Endothelial cell of hepatic sinusoid (primary cell): ENCODE data around the gene LSM2.
"Not testable (repeated sequence)": the region's sequence is repeated elsewhere in the genome, so short reads cannot be mapped to it uniquely, and the experiment has no call there.

Source experiments
- in situ Hi-C: cut with HindIII; loops from 2 replicates; pipeline ENCODE4 v1.10.0; 2017; ENCODE audit warnings: low sequenced_read_pairs

Gene LSM2

DNA sequence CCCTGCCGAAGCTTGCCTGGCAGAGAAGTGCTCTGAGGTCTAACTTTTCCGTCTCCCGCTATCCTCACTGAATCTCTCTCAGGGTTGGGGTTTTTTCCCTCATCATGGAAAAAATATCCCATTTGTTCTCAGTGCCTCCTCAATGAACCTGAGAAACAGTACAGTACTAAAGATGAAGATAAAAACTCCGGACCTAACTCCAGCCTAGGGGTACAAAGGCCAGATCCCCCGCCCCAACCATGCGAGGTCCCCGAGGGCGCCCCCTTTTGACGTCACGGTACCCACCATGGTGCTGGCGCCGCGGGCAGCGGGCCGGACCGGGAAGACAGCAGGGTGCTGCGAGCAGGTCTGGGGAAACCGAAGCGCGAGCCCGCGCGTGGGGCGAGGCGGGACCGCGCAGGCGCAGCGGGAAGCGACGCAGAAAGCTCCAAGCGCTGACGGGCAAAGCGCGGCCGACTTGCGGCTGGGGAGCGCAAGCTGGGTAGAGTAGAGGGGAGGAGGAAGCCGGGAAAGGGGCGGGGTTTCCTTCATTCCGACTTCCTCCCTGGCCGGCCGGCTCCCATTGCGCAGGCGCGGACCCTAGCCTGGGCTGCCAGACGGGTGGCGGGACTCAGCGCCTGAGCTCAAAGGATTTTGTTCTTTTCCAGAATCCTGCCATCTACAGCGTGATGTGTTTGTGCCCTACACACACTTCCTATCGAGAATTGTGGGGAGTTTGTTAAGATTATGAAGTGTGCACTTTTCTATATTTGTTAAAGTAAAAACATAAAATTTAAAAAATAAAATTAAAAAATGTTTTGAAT is at the start of gene LSM2:
Gene LSM2 (minus strand): TSS at position 497 of the 803 bp plus-strand sequence. CDS start 209 bp downstream, at position 288.
- in situ Hi-C loops, result loop anchor here (5.0 kb wide), 1 partner anchor 34 kb away; no protein-coding TSS in a partner anchor

DNA sequence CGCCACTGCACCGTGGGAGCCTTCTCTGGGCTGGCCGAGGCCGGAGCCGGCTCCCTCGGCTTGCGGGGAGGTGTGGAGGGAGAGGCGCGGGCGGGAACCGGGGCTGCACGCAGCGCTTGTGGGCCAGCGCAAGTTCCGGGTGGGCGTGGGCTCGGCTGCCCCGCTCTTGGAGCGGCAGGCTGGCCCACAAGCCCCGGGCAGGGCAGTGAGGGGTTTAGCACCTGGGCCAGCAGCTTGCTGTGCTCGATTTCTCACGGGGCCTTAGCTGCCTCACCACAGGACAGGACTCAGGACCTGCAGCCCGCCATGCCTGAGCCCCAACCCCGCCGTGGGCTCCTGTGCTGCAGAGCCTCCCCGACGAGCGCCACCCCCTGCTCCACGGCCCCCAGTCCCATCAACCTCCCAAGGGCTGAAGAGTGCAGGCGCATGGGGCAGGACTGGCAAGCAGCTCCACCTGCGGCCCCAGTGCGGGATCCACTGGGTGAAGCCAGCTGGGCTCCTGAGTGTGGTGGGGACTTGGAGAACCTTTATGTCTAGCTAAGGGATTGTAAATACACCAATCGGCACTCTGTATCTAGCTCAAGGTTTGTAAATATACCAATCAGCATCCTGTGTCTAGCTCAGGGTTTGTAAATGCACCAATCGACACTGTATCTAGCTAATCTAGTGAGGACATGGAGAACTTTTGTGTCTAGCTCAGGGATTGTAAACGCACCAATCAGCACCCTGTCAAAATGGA is 45.4 kb upstream of the LSM2 start:
- in situ Hi-C loops, result not testable (repeated sequence)

DNA sequence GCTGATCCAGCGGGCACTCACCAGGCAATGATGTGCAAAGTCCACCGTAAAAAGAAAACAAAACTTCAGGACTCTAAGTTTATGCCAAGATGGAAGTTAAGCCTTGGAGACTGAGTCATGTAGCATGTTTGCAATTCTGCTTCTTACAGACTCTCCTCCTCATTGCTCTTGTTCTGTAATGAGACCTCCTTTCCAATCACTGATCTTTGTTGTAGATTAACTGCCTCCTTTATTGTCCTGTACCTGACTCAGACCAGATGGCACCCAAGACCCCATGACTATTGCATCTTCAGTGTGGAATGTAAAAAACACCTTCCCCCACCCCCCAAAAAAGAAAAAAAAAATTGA is 44.7 kb upstream of the LSM2 start:
- in situ Hi-C loops, result no loop called here

DNA sequence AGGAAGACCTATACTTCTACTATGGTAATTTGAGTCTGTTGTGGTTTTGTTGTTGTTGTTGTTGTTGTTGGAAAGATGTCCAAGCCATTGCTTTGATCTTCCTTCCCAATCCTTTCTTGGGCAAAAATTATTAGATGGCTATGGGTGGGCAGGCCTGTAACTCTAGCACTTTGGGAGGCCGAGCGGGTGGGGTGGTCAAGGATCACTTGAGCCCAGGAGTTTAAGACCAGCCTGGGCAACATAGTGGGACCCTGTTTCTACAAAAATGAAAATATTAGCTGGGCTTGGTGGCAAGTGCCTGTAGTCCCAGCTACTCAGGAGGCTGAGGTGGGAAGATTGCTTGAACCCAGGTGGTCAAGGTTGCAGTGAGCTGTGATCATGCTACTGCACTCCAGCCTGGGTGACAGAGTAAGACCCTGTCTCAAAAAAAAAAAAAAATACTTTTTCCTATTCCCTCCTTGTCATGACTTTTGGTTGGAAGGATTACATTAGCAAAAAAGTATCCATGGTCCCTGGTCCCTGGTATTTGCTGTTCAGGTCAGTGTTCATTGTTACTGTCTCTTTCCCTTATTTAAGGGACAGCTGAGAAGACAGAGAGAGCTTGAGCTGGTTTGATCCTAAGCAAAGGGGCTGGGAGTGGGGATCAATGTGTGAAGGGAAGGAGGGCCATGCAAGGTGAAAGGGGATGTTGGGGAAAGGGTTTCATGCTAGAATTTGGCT is 44.2 kb upstream of the LSM2 start:
- in situ Hi-C loops, result no loop called here

DNA sequence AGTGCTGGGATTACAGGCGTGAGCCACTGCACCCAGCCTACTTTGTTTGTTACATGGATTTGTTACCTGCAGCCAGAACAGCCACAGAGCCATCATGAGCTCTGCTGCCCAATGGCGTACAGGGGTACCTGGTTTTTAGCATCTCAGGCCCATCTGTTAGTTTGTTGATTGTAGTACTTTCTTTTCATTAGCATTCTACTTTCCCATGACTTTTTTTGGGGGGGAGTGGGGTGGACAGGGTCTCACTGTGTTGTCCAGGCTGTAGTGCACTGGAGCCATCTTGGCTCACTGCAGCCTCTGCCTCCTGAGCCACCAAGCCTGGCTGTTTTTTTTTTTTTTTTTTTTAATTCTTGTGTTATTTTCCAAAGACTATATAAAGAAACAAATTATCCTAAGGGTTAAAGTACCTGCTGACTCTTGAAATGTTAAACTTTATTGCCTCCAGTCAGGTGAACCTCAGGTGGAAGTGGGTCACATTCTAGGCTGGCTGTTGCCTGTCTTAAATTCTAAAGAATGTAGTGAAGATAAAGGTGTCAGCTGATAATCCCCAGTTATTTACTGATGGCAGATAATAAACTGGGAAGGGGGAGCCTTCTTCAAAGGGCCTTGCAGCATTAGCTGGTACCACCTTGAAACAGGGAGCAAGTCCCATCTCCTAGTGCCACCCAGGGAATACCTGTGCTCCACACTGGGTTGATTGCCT is 40.7 kb upstream of the LSM2 start:
- in situ Hi-C loops, result no loop called here

DNA sequence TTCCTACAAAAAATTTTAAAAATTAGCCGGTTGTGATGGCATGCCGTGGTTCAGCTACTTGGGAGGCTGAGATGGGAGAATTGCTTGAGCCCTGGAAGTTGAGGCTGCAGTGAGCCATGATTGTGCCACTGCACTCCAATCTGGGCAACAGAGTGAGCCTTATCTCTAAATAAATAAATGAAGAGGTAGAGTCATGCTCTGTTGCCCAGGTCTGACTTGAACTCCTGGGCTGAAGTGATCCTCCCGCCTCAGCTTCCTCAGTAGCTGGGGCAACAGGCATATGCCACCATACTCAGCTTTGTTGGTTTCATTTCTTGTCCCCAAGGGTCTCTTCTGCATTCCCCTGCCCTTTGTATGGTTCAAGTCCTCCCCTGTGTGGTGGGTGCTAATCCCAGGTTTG is 37.7 kb upstream of the LSM2 start:
- in situ Hi-C loops, result no loop called here

DNA sequence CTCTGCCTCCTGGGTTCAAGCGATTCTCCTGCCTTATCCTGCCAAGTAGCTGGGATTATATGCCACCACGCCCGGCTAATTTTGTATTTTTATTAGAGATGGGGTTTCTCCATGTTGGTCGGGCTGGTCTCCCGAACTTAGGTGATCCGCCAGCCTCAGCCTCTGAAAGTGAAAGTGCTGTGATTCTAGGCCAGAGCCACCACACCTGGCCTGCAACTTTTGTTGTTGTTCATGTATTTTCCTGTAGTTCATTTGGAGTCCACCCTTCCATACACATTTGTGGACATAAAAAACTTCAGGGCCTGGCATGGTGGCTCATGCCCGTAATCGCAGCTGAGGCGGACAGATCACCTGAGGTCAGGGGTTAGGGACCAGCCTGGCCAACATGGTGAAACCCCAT is 35.3 kb upstream of the LSM2 start:
- in situ Hi-C loops, result no loop called here

DNA sequence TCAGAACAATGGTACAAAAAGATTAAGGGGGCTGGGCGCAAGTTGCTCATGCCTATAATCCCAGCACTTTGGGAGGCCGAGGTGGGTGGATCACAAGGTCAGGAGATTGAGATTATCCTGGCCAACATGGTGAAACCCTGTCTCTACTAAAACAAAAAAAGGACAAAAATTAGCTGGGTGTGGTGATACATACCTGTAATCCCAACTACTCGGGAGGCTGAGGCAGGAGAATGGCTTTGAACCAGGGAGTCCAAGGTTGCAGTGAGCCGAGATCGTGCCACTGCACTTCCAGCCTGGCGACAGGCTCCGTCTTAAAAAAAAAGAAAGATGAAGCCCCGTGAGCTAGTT is 33.0 kb upstream of the LSM2 start:
- in situ Hi-C loops, result loop anchor here (5.0 kb wide), 2 partner anchors 97 to 192 kb away; partner anchors contain the start of gene MSH5

DNA sequence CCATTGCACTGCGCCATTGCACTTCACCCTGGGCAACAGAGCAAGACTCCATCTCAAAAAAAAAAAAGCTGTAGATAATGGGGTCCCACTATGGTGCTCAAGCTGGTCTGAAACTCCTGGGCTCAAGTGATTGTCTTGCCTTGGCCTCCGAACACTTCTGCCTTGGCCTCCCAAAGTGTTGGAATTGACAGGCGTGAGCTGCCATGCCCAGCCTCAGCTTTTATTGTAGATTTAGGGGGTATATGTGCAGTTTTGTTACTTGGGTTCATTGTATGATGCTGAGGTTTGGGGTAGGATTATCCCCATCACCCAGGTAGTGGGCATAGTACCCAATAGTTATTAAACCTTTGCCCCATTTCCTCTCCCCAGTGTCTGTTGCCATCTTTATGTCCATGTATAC is 32.2 kb upstream of the LSM2 start:
- in situ Hi-C loops, result loop anchor here (5.0 kb wide), 2 partner anchors 97 to 192 kb away; partner anchors contain the start of gene MSH5

DNA sequence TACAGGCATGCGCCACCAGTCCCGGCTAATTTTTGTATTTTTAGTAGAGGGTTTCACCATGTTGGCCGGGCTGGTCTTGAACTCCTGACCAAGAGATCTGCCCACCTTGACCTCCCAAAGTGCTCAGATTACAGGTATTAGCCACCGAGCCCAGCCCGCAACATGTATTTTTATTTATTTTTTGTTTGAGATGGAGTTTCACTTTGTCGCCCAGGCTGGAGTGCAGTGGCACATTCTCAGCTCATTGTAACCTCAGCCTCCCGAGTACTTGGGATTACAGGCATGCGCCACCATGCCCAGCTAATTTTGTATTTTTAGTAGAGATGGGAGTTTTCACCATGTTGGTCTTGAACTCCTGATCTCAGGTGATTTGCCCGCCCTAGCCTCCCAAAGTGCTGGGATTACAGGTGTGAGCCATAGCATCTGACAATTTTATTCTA is 31.4 kb upstream of the LSM2 start:
- in situ Hi-C loops, result loop anchor here (5.0 kb wide), 2 partner anchors 96 to 191 kb away; partner anchors contain the start of gene MSH5

DNA sequence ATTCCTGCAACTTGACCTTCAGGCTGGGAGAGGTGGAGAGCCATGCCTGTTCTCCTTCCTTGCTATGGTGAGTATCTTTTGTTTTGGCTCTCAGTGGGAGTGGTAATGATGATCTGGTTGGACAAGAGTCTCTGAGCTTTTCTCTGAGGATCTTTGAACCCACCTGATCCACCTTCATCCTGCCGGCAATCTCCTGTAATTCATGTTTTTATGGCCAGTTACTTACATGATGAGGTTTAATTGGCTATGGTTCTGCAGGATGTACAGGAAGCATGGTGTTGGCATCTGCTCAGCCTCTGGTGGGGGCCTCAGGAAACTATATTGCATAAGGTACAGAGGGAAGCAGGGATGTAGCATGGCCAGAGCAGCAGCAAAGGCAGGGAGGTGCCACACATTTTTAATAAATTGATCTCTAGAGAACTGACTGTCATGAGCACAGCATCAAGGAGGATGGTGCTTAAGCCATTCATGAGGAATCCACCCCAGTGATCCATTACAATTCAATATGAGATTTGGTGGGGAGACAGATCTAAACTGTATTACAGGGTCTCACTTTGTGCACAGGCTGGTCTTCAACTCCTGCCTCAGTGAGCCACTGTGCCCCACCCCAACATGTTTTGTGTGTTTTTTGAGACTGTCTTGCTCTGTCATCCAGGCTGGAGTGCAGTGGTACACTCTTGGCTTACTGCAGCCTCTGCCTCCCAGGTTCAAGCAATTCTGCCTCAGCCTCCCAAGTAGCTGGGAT is 30.8 kb upstream of the LSM2 start:
- in situ Hi-C loops, result loop anchor here (5.0 kb wide), 2 partner anchors 95 to 190 kb away; partner anchors contain the start of gene MSH5

DNA sequence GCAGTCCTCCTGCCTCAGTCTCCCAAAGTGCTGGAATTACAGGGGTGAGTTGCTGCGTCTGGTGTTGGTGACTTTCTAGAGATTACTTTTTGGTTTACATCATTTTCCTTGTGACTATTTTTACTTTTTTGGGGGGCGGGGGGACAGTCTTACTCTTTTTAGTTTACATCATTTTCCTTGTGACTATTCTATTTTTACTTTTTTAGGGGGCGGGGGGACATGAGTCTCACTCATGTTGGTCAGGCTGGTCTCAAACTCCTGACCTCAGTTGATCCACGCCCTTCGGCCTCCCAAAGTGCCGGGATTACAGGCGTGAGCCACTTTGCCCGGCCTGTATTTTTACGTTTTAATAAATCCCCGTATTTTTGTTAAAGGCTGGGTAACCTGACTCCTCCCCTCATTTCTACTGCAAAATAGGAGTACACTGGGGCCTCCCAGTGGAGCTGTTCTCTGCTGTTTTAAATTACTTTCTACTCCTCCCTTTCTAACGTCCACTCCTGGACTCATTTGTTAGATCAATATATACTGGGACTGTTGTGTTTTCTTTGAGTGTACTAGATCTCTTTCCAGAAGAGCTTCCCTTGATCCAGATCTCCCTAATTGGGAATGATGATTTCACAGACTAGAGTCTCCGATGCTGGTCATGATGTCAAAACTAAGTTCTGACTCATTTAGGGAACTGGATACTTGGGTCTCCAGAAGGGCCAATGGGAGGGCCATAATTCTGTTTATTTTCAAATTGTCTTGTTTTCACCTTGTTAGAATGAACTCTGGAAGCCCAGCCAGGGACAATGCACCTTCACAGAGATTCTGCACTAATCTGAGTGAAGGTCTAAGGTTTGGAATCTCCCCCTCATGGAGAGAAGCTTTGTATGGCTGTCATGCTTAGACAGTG is 30.0 kb upstream of the LSM2 start:
- in situ Hi-C loops, result loop anchor here (5.0 kb wide), 2 partner anchors 94 to 189 kb away; partner anchors contain the start of gene MSH5

DNA sequence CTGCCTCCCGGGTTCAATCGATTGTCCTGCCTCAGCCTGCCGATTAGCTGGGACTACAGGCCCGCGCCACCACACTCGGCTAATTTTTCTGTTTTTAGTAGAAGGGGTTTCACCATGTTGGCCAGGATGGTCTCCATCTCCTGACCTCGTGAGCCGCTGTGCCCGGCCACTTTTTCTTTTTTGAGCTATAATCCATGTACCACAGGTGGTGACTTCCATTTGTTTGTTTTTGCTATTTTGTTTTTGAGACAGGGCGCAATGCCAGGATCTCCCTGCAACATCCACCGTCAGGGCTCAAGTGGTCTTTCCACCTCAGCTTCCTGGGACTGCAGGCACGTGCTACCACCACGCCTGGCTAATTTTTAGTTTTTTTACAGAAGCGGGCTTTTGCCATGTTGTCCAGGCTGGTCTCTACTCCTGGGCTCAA is 29.3 kb upstream of the LSM2 start:
- in situ Hi-C loops, result loop anchor here (5.0 kb wide), 2 partner anchors 94 to 189 kb away; partner anchors contain the start of gene MSH5

DNA sequence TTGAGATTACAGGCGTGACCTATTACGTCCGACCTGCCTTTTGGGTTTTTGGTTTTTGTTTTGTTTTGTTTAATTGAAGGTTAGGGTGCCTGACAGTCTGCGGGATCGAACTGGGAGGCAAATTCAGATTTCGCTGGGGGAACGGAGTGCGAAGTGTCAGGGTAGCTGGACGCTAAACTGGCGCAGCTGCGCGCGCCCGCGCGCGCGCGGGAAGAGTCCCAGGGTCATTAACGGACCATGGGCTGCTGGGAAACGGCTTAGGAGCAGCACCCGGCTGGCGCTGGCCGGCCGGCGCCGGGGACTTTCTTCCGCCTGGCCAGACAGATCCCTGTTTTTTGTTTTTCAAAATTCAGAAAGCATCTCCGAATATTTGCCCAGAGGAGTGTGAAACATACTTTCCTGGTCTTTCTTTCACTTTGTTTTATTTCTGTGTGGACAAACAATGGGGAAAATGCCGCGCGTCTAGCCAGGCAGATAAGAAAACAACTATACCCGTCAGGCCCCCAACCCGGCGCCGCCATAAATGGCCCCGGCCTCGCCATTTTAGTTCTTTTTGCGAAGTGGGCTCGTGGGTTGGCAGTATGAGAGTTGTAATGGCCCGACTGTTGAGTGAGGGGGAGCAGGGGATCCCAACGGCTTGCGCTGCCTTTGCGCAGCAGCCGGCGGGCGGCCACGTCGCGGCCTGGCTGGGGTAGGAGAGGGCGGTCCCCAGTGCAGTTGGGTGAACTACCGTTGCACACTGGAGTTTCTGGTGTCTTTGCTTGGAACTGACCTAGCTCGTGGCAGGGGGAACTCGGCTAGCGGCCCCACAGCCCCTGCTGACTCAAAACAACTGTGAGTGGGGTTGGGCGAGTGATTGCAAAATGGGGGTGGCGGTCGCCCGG is 27.8 kb upstream of the LSM2 start:
- in situ Hi-C loops, result loop anchor here (5.0 kb wide), 2 partner anchors 92 to 187 kb away; partner anchors contain the start of gene MSH5

DNA sequence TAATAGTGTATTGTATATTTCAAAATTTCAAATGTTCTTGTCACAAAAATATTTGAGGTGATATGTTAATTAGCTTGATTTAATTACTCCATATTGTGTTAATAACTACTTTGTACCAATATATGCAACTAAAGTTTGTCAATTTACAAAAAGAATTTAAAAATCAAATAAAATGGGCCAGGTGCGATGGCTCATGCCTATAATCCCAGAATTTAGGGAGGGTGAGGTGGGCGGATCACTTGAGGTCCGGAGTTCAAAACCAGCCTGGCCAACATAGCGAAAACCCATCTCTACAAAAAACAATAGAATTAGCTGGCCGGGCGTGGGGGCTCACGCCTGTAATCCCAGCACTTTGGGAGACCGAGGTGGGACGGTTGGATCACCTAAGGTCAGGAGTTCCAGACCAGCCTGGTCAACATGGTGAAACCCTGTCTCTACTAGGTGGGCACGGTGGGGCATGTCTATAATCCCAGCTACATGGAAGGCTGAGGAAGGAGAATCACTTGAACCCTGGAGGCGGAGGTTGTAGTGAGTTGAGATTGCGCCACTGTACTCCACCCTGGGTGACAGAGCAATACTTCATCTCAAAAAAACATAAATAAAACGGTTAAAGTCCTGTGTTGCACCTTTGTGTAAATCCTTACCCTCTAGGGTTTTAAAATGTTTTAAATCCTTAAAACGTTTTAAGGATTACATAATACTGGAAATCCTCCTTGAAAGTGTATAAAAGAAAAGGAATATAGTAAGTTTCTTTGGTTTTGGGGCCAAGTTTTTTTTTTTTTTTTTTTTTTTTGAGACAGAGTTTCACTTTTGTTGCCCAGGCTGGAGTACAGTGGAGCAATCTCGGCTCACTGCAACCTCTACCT is 24.8 kb upstream of the LSM2 start:
- in situ Hi-C loops, result no loop called here

DNA sequence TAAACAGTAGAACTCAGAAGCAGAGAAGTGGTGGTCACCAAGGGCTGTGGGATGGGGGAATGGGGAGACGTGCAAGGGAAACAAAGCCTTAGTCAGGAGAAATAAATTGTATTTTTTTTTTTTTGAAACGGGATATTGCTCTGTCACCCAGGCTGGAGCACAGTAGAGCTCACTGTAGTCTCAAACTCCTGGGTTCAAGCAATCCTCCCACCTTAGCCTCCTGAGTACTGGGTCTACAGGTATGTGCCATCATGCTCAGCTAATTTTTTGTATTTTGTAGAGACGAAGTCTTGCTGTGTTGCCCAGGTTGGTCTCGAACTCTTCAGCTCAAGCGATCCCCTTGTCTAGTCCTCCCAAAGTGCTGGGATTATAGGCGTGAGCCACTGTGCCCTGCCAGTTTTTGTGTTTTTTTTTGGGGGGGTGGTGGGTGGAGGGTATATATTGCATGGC is 24.1 kb upstream of the LSM2 start:
- in situ Hi-C loops, result no loop called here
